ENCODE measurements around the gene MLLT10. TPM values are rescaled to one million over a fixed set of nuclear protein-coding genes. Genes with fewer than 3 reads are reported as not detected.

Gene MLLT10
- total RNA-seq, 1 donor from 2014 or later, result 26.1 TPM

DNA sequence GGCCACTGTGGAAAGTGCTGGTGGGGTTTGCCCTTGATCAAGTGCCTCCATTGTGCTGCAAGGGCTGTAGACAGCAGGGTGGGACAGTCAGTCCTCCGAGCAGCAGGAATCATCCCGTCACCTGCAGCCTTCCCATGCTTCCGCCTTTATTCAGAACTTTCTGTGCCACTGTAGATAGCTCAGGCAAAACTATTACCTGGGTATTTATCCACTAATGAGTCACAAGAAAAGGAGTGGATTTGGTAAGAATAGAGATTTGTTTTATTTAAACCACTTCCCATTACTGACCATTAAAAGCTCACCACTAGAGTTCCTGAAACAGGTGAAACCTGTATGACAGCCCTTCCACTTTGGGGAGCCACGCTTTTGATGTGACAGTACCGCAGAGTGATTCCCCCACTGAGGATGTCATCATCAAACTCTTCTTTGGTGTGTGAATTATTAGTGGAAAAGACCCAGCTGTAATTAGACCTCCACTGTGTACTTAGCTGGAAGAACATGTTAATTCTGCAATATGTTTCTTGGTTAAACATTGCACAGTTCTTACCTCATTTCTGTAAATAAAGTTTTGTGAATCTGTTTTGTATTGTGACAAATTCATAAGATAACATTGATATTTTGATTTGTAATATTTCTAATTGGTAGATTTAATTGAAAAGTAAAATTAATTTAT, 208.8 kb downstream of the MLLT10 start:
- DNase-seq (no peak), ATAC-seq (no peak)
- intact Hi-C loops (cut with micrococcal nuclease), result no loop called here

DNA sequence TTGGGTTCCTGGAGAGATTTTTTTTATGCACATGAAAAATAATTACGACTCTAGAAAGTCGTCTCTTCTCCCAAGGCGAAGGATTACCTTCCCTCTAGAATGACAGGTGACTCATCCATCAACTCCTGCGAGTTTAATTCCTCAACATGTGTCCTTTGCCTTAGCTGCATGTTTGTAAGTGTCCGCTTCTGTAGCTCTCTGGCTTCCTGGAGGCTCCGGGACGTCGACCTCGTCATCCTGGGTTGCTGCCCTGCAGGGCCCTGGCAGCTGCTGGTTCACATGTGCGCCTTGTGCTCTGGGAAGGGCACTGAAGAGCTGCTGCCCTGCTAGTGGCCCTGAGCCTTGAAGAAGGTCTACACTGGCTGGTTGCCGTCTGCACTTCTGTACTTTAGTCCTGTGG, 210.2 kb downstream of the MLLT10 start:
- intact Hi-C loops (cut with micrococcal nuclease), result no loop called here
- no peak for DNase-seq
- ATAC-seq, result no peak

DNA sequence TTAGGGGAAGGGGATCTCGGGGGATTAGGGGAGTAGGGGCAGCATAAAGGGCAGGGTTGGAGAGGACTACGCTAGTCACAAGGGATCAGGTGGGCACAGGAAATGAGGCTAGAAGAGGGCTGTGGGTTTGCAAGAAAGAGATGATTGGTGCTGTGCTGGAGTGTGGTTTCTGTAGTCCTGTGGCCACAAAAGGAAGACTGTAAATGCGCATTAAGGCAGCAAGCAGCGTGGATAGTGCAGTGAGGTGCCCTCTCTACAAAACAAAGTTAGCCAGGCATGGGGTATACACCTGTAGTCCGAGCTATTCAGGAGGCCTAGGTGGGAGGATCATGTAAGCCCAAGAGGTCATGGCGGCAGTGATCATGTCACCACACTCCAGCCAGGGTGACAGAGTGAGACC, 212.1 kb downstream of the MLLT10 start:
- intact Hi-C loops (cut with micrococcal nuclease), result no loop called here
- no peak for ATAC-seq

DNA sequence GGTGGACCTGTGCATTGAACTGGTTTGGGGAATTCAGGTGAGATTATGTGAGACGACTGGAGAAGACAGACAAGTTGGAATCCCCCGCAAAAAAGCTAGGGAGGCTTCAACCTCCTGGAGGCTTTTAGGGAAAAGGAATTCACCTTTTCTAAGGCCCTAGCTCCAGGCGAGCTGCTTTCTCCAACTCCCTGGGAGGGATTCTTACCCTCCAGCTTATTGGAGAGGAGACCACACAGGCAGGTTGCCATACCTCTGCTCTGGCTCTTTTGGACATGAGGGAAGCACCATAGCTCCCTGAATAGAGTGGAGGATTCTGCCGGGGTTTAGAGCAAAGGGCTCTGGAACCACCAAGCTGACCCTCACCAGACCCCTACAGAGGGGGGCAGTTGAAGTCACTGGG, 213.8 kb downstream of the MLLT10 start:
- intact Hi-C loops (cut with micrococcal nuclease), result no loop called here
- DNase-seq, result no peak
- no peak for ATAC-seq

More for the DNA sequence above, 212.1 kb downstream of the MLLT10 start:
- no peak for DNase-seq

GRCh38 chr10:21749788-21750187, 215.8 kb downstream of the MLLT10 start:
- DNase-seq, result no peak
- intact Hi-C loops (cut with micrococcal nuclease), result no loop called here
- ATAC-seq, result no peak

- DNase-seq, result no peak
- ATAC-seq, result no peak
- intact Hi-C loops (cut with micrococcal nuclease), result no loop called here
Observed at GRCh38 chr10:21750424-21750823, 216.4 kb downstream of the MLLT10 start.

- no peak for DNase-seq
- intact Hi-C loops (cut with micrococcal nuclease), result no loop called here
- no peak for ATAC-seq
Observed at GRCh38 chr10:21751341-21752310, 217.6 kb downstream of the MLLT10 start.

DNA sequence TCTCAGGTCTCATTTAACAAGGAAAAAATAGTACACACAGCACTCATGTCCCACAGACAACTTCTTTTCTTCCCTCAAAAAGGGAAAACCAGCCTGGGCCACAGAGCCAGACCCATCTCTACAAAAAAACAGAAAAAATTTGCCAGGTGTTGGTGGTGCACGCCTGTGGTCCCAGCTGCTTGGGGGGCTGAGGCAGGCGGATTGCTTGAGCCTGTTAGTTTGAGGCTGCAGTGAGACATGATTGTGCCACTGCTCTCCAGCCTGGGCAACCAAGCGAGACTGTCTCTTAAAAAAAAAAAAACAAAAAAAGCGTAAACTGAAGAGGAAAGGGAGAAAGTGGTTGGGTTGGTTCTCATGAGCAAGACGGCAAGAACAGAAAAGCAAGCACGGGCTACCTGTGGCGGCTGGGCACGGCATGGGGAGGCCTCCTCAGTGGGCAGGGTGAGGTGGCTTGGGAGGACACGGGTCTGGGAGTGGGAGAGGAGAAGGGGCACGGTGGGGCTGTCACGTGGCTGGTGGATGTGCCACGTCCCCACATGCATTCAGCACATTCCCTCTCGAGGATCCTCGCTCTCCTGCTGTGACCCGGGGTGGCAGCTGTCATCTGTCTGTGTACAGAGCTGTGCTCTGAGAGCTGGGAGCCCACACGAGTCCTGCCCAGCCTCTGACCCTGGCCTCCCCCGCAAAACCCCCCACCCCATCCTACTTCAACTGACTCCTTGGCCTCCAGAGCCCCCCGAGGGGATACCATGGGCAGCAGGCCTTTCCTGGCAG, 219.7 kb downstream of the MLLT10 start:
- ATAC-seq (no peak), DNase-seq (no peak)
- intact Hi-C loops (cut with micrococcal nuclease), result no loop called here

GRCh38 chr10:21754410-21755011, 220.5 kb downstream of the MLLT10 start:
- intact Hi-C loops (cut with micrococcal nuclease), result no loop called here
- ATAC-seq, result no peak
- peak; percentile 31 for DNase-seq

- intact Hi-C loops (cut with micrococcal nuclease), result no loop called here
- no peak for DNase-seq
- peak; percentile 20 for ATAC-seq
Observed at GRCh38 chr10:21756707-21757106, 222.7 kb downstream of the MLLT10 start.

DNA sequence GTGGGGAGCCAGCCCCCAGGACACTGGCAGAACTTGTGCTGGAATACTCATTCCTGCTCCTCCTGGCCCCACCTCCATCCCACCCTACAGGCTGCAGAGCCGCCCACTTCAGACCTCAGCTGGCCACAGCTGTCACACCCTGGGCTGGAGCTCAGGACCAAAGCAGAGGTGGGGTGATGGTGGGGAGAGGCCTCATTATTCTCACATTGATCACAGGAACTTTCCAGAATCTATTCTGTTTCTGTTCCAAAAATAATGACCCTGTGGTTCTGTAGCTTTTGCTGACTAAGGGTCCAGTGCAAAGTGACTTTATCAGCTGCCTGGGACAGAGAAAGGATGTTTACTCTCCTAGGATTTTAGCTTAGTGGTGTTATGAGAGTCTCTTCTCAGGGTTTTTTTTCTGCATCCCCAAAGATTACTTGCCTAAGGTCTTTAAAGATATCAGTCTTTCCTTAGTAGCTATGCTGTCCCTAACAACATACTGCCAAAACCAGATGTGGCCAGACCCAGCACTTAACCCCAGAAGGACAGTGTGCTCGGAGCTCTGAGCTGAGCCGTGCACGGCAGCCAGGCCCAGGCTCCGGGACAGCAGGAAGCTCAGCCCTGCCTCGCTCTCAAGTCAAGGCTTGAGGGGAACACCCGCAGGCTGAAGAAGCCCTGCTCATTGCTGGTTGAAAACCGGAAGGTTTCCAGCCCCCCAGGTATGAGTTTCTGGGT, 223.3 kb downstream of the MLLT10 start:
- intact Hi-C loops (cut with micrococcal nuclease), result no loop called here
- ATAC-seq (peak; percentile 86), DNase-seq (peak; percentile 41)

DNA sequence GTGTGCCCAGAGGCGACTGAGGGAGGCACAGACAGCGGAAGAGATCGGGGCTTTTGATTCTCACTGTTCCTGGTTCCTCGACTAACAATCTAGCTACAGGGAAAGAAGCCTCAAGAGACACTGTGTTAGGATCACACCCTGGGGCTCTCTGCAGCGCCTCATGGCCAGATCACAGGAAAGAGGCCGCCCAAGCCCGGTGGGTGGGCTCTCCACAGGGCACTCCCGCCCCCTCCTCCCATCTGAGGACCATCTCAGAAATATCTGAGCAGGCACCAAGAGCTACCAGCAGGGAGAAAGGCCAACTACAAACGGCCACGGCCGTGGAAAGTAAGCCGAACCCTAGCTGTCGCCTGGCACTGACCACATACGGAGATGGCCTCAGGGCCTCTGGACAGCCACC, 224.2 kb downstream of the MLLT10 start:
- ATAC-seq (no peak), DNase-seq (no peak)
- intact Hi-C loops (cut with micrococcal nuclease), result no loop called here

DNA sequence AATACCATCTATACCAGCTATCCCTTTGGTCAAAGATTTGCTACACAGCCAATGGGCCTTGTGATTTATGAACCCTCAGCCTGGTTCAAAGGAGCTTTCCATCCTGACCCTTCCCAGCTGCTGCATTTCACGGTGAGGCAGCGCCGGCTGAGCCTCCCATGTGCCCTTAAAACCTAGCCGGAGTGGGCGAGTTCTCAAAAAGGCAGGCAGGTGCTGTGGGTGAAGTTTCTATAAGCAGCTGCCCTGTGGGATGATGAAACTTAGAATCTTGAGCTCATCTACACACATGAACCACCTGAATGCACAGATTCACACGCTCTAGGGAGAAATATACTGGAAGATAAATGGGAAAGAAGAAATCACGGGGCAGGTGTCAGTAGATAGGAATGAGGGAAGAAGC, 224.7 kb downstream of the MLLT10 start:
- DNase-seq (no peak), ATAC-seq (no peak)
- intact Hi-C loops (cut with micrococcal nuclease), result no loop called here

DNA sequence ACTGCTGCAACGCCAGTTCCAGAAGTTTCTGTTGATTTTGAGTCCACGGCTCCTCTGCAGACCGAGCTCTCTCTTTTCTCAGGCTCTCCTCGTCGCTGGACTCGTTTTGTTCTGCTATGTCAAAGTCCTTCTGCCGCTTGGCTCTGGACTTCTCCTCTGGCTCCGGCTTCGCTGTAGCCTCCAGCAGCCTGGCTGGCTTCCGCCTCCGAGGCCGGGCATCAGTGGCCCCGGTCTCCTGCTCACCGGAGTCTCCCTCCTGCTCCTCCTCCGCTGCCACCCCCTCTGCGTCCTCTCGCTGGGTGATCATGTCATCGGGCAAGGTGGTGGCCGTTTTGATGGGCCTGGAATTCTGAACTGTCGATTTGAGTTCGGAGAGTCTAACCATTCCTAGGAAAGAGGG, 225.2 kb downstream of the MLLT10 start:
- DNase-seq, result no peak

DNA sequence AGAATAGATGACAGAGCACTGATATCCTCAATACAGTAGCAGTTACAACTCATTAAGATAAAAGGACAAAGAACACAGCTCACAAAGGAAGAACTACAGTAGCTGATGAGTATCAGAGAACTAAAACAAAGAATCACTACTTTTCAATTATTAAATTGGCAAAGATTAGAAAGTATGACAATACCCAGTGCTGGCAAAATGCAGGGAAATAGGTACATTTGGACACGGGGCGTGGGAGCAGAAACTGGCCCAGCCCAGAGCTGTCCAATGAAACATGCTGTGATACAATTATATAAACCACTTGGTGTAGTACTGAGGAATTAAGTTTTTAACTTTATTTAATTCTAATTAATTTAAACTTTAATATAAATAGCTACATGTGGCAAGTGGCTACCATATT, 226.3 kb downstream of the MLLT10 start:
- ATAC-seq, result no peak
- DNase-seq, result no peak
- intact Hi-C loops (cut with micrococcal nuclease), result no loop called here

More for the DNA sequence above, 225.2 kb downstream of the MLLT10 start:
- intact Hi-C loops (cut with micrococcal nuclease), result no loop called here
- ATAC-seq, result no peak

DNA sequence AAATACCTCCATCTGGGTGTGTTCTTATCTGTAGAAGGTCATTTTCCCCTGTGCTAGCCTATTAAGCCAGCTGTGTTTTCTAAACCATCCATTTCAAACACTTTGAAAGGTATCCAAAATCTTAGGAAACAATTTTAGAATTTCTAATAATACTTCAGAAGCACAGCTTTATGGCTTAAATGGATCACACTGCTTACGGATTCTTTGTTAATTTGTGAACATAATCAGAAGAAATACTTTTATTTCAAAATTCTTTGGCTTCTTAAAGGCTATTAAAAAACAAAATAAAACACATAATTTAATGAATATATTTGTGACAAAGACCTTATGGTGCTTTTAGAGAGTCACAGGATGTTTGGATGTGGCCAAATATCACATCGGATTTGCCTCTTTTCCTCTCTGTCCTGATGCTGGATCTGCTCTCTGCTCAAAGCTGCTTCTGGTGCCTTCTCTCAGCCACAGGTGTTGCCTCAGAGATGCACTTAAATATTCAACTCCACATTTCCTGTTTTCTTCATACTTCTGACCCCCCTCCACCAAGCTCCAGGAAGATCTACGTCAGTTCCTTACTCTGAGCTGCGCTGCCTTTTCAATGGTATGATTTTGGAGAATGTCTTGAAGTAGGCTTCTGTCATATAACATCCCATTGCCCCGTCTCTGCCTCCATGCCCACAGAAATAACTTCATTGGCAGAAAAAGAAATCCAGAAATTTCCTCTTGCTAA, 230.6 kb downstream of the MLLT10 start:
- intact Hi-C loops (cut with micrococcal nuclease), result no loop called here
- ATAC-seq (no peak), DNase-seq (no peak)

DNA sequence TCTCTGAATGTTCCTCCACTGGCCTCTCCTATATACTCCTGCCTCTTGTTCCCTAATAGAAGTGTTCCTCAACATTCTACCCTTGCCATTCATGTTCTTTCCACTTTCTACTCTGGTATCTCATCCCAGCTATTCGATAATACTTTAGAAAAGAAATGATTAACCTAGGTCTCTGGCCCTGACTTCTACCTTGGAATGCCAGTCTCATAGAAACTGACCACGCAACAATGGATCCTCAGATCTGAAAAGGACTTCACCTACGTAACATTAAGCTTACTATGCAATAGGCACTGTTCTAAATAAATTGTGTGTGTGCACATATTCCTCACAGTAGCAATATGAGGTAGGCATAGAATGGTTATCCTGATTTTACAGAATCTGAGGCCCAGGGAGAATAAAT, 235.0 kb downstream of the MLLT10 start:
- ATAC-seq (no peak), DNase-seq (no peak)
- intact Hi-C loops (cut with micrococcal nuclease), result no loop called here

- intact Hi-C loops (cut with micrococcal nuclease), result no loop called here
- no peak for ATAC-seq
- DNase-seq, result no peak
Observed at GRCh38 chr10:21771219-21771618, 237.2 kb downstream of the MLLT10 start.
